HG03139 (cell line): ENCODE results near the gene SH2D6.

ENCODE experiments used
- ATAC-seq: cut with Tn5 transposase; IDR thresholded peaks from one replicate; pipeline ENCODE4 v1.9.1; 2021; ENCODE audit not compliant: unreplicated experiment

Gene SH2D6

GRCh38 chr2:85421260-85422071, 3.0 kb downstream of the SH2D6 start:
- no peak for ATAC-seq

DNA sequence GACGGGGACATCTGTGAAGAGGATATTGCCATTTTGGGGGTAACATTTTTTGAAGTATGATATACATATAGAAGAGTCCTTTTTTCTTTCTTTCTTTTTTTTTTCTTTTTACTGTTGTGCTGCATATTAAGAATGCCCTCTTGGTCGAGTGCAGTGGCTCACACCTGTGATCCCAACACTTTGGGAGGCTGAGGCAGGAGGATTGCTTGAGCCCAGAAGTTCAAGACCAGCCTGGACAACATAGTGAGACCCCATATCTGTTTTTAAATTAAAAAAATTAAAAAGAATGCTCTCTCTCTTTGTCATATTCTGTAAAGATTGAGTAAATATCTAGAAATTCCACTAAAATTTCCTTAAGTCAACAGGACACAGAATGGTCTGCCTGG, 3.6 kb downstream of the SH2D6 start:
- no peak for ATAC-seq

DNA sequence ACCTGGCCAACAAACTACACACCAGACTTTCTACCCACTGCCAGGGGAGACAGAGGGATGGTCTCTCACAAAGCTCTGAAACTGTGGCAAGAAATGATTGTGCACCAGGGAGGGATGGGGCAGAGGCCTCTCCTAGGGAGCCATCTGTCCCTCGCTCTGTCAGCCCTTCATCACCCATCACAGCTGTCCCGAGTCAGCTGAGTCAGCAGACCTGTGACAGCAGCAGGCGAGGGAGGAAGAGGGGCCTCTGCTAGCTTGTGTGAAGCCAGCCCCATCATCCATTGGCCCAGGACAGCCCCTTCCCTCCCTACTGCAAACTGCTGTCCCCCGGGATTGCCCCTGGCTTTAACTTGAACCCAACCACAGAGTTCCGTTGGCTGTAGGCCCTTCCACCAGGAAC, 5.0 kb downstream of the SH2D6 start:
- ATAC-seq, result no peak

DNA sequence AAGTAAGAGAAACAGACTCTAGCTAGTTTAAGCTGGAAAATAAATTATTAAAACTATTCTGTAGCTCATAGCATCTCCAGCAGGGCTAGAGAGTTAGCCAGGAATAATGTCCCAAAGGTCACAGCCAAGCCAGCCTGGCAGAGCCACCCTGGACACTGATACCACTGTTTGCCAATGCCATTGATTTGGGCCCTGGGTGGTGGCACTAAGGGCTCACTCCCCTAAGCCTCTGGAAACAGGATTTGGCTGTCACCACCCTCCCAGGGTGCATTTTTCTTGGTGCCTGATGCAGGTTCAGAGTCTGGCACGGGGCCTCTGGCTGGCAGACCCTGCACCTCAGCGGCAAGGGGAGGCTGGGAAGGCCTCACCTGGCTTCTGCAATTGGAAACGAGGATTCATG, 7.1 kb downstream of the SH2D6 start:
- ATAC-seq, result no peak

- ATAC-seq, result no peak
Observed at GRCh38 chr2:85427300-85427835, 8.9 kb downstream of the SH2D6 start.

DNA sequence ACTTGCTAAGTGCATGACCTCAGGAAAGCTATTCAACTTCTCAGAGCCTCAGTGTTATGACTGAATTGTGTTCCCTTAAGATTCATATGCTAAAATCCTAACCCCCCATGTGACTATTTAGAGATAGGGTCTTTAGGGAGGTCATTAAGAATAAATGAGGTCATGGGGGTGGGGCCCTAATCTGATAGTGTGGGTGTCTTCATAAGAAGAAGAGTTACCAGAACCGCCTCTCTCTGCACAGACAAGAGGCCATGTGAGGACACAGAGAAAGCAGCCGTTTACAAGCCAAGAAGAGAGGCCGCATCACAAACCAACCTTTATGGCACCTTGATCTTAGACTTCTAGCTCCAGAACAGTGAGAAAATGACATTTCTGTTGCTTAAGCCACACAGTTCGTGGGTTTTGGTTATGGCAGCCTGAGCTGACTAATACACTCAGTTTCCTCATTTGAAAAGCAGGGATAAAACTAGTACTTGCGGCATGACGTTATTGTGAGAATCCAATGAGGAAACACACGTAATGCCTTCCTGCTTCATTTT, 9.9 kb downstream of the SH2D6 start:
- no peak for ATAC-seq

DNA sequence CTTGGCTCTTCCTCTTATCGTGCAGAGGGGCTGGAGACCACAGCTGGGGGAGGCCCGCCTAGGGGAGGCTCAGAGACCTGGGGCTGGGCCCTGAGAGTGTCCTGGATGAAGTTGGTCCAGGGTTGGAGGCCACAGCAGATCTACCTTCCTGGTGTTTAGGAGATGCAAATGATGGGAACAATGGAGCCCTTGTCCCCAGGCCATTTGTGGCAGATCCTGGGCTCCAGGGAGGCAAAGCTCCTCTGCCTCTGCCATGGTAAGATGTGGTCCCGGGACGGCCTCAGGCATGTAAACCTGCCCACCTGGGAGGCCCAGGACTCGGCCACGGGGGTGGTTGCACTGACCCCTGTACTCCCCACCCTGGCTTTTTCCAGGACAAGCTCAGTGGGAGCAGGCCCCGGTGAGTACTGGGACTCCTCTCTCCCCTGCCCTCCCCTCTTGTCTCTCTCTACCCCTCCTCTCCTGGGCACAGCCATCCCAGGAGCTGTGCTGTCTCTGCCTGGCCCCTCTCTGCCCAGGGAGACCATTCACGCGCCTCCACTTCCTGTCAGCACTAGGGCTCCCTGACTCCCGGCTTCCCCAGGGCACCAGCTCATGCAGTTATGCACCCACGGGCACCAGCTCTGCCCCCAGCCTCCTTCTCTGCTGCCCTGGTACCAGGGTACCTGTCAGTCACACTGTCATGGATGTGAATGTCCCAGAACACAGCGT, 10.9 kb downstream of the SH2D6 start:
- ATAC-seq, result no peak

DNA sequence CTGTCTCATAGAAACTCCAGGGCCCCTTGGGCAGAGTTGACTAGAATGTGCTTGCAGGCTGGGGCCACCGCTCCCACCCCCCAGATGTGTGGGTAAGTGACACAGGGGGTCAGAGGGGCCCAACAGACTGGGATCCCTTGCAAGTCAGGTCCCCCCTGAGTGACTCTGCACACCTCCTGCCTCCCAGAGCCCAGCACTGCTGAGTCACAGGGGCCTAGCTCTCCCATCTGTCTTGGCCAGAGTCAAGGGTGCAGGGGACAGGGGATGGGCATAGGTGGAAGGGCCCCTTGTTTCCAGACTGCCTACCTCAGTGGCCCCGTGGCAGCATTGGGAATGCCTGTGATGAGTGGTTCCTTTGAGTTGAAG, 11.4 kb downstream of the SH2D6 start:
- no peak for ATAC-seq

DNA sequence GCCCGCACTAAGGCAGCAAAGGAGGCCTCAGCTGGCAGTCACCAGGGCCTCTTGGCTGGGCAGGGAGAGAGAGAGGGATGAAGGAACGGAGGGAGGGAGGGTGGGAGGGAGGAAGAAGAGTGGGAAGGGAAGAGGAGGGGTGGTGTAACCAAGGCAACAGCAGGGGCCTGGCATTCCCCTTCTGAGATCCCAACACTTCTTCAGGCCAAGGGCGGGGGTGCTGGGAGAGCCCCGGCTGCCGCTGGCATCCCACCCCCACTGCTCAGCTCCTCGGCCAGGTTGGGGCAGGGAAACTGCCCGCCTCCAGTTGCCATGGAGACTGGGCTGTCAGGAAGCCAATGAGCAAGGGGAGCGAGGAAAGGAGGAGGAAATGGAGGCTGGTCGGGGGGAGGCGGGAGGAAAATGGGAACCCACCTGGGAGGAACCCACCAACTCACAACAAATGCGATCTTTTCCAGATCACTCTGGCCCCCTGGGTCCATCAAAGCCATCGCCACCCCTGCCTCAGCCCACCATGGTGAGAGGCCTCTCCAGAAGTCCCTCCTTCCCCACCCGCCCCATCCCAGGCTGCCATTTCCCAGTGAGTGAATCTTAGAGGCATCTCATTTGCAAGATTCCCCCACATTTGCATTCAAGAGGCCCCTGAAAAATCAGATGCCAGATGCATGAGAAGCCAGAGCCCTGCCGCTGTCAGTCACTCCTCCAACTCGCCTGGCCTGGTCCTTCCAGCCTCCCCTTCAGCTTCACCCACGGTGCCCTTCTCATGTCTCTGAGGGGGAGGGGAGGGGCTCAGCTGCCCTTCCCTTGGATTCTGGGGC, 12.4 kb downstream of the SH2D6 start:
- no peak for ATAC-seq

DNA sequence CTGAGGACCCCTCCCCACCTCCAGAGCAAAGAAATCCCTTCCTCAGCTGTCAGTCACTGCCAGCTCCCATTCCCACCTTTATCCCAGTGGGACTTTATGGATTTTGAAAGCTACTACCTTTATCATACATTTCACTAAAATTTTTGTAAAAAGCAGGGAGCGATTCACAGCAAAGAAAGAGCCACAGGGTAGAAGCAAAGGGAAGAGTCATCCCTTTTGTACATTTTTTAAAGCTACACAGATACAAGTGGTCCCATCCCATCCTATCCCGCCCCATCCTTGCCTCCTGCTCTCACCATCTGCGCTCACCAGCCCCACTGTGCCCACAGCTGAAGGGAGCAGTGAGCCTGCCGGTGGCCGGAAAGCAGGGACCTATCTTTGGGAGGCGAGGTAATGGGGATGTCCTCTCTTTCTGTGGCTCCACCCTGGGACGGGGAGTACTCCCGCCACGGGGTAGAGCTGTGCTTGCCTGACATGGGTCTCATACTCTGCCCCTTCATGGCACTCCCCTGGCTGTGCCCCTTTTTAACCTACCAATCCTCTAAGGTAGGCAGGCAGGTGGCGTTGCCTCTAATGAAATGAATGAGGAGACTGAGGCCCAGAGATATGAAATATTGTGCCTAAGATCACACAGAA, 13.2 kb downstream of the SH2D6 start:
- no peak for ATAC-seq

- no peak for ATAC-seq
Observed at GRCh38 chr2:85433511-85434089, 15.1 kb downstream of the SH2D6 start.

- ATAC-seq, result no peak
Observed at GRCh38 chr2:85434696-85435095, 16.2 kb downstream of the SH2D6 start.

DNA sequence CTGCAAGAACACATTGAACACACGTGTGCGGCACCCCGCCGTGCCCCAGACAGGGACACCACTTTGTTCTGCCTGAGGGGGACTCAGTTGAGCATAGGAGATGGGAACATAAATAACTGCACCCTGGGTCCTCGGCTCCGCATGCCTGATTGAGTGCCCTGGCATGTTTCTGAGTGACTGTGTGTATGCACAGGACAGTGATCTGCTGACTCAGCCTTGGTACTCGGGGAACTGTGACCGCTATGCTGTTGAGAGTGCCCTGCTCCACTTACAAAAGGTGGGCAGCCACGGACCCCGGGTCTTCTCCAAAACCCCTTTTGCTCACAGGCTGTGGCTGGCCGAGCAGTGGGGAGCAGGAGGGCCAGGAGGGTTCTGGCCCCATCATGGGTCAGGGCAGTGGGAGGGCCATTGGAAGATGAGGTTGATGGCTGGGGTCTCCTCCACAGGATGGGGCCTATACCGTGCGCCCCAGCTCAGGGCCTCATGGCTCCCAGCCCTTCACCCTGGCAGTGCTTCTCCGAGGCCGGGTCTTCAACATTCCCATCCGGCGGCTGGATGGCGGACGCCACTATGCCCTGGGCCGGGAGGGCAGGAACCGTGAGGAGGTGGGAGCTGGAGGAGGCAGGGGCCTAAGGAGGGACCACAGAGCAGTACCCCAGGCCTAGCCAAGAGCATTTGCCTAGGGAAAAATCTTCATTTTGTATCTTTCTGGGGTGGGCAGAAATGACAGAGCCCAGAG, 16.9 kb downstream of the SH2D6 start:
- ATAC-seq, result no peak

GRCh38 chr2:85435981-85436835, 17.7 kb downstream of the SH2D6 start:
- ATAC-seq, result no peak

DNA sequence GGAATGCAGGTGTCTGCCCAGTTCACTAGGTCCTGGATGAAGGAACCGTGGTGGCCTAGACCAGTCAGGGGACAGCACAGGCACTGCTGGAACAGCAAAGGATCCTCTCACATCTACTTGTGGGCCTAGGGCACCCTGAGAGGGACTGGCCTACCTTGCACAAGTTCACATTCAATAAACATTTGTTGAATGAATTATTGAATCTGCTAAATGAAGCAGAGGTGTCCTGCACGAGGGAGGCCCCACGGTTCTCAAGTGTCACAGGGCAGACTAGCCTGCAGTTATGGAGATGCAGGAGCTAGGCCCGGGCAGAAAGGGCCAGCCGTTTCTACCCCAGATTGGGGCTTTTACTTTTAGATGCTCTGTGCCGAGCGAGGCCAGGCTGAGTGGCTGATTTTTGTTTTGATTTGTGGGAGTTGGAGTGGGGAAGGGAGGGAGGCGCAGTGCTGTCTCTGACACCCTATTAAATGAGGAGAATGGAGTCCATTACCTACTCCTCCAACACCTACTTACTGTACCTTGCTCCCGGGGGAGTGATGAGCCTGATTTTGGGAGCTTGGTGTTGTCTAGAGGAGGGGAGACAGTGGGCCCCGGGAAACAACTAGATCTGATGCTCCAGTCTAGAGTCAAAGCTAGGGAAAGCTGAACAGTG, 18.4 kb downstream of the SH2D6 start:
- ATAC-seq, result no peak

DNA sequence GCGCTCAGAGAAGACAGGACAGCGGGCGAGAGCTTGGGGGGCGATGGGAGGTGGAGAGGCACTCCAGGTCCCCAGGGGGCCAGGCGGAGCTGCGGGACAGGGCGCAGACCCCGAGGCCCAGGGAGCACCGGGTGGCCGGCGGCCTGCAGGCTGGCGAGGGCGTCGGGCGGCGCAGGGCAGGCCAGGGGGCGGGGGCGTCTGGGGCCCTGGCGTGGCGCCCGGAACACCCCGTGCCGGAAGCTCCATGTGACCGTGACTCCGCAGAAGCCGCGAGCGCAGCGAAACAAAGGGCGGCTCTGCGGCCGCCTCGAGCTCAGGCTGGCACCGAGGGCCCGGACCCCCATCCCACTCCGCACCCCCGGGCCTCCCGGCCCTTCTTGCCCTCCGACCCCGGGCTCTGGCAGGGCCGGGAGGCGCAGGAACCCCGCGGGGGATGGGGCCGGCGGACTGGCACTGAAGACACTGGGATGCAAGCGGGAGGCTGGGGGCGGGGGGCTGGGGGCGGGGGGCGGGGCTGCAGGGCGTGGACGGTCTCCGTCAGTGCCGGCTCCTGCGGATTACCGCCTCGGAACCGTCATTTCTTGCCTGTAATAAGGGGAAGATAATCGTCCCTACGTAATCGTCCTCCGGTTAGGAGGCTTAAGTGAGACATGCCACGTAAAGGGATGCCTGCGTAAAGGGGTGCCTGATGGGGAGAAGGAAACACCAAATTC, 19.1 kb downstream of the SH2D6 start:
- ATAC-seq, result peak; percentile 71

DNA sequence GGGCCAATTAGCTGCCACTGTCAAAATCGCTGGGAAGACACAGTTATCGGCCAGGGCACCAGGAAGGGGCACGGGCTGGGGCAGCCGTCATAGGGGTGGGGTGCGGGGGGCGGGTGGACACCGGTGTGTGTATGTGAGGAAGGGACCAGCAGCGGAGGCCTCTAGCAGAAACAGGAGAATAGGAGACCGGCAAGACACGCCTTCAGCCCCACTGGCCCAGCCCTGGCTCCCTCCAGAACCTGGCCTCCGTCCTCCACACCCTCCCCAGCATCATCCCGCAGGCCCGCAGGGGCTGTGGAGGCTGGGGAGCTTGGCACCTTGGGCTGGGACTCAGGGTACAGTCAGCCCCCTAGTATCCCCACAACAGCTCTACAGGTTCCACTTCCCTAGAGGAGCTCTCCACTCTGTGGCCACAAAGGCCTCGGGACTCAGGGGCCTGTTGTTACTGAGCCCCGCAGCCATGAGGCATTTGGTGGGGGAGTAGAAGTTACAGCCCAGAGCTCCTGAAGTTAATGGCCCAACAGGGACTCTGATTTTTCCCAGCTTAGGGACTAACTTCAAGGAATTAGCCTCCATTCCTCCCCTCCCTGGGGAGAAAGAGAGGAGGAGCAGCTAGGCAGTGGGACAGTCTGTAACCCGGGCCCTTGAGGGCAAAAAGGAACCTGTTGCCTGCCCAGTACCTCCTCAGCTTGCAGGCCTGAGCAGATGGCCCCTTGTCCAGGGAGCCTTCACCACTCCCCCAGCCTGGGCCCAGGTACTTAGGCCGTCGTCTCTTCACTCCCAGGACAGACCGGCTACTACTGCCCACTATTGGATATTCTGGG, 19.9 kb downstream of the SH2D6 start:
- ATAC-seq, result no peak
